ENCODE results near the gene CACUL1.

The CACUL1 gene

GRCh38 chr10:118732245-118733165 is 22.3 kb downstream of the CACUL1 start:
- TF ChIP-seq POLR2A (IDR thresholded peaks at IDR 0.05; ENCODE audit: low read length) (no peak), GATA1 (IDR thresholded peaks at IDR 0.05; ENCODE audit: low read depth, low read length) (no peak)
- DNase-seq = peak; percentile 35 to 41

DNA sequence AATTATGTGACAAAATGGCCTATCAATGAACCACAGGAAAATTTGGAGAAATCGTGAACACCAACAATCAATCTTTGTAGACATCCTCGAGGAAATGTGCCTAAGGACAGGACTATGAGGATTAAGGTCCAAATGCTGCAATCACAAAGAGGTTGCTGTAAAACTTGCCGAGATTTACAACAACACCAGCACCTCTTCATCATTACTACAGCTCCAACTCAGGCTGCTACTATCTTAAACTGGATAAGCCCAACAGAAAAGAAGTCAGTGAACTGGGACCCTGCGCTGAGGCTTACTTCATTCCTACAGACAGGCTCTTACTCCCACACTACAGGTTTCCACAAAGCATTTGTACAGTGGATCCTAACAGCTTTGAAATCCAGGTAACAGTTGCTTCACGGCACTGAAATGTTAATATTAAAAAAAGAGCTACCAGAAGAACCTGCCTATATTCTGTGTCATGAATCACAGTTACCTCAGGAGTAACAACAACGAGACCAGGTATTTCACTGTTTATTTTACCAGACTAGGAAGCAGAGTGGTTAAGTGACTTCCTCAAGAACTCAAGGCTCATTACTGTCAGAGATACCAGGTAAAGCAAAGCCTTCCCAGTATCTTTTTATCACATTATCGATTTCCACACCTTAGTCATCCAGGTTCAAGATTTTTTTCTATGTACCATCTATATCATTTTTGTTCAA is 23.9 kb downstream of the CACUL1 start:
- no peak for DNase-seq
- TF ChIP-seq GATA1 (IDR thresholded peaks at IDR 0.05; ENCODE audit: low read depth, low read length) (no peak), POLR2A (IDR thresholded peaks at IDR 0.05; ENCODE audit: low read length) (no peak)

DNA sequence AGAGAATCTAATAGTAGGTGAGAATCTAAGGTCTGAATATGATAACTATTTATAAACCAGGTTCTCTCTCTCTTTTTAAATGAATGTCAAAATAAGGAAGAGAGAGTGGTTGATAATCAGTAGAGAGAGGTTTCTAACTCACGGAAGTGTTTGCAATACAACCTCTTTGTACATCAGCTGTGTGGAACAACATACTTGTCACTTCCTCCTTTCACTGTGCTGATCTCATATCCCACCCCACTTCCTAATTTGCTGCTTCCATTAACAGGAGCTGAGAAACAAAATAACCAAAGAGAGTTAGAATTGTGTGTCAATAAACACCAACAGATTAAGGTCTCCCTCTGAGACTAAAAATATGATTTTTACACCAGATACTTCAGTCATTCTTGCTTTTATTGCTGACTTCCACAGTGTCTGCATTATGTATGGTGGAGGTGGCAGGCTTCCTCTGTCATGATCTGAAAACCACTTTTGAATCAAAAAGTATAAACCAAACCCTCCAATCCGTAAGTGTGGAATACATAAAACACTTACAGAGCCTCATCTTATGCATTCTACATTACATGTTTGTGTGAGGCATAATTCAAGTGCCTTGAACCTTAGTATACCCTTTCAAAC is 25.0 kb downstream of the CACUL1 start:
- peak in 1 of 2 experiments; percentile 21 for DNase-seq

DNA sequence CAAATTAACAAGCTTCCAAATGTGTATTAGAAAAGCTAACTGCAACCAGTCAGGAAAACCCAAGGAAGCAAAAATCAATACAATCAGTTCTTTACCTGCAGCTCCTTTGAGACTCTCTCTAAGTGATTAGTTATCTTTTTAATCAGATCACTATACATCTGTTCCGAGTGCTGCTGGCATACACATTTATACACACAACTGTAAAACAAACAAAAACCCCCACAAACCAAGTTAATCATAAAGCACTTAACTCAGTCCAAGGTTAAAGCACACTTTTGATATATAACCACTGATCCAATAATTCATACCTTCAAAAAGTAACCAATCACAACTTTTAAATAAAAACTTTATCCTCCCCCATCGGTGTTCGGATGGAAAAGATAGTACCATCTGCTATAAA is 25.6 kb downstream of the CACUL1 start:
- TF ChIP-seq POLR2A (IDR thresholded peaks at IDR 0.05; ENCODE audit: low read length) (no peak), GATA1 (IDR thresholded peaks at IDR 0.05; ENCODE audit: low read depth, low read length) (no peak)
- no peak for DNase-seq

More for the DNA sequence above, 25.0 kb downstream of the CACUL1 start:
- TF ChIP-seq GATA1 (IDR thresholded peaks at IDR 0.05; ENCODE audit: low read depth, low read length) (no peak), POLR2A (IDR thresholded peaks at IDR 0.05; ENCODE audit: low read length) (no peak)

- TF ChIP-seq POLR2A (IDR thresholded peaks at IDR 0.05; ENCODE audit: low read length) = no peak
- no peak for TF ChIP-seq GATA1 (IDR thresholded peaks at IDR 0.05; ENCODE audit: low read depth, low read length)
- no peak for DNase-seq
Observed at GRCh38 chr10:118725886-118726500, 28.8 kb downstream of the CACUL1 start.

DNA sequence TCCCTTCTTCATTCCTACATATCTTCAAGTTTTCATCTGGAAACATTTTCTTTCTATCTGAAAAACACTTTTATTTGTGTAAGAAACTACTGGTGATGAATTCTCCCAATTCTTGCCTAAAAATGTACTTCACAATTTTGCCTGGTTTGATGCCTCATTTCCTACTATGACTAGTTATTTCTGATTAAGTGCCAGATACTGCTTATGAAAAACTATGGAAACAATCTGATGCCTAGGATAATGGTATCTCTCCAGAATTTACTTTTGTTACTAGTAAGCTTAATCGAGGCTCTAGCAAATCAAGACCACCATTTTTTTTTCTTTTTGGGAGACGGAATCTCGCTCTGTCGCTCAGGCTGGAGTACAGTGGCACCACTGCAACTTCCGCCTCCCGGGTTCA is 31.3 kb downstream of the CACUL1 start:
- TF ChIP-seq GATA1 (IDR thresholded peaks at IDR 0.05; ENCODE audit: low read depth, low read length) = no peak
- no peak for TF ChIP-seq POLR2A (IDR thresholded peaks at IDR 0.05; ENCODE audit: low read length)
- no peak for DNase-seq

GRCh38 chr10:118721539-118721876 is 33.3 kb downstream of the CACUL1 start:
- TF ChIP-seq GATA1 (IDR thresholded peaks at IDR 0.05; ENCODE audit: low read depth, low read length) = no peak
- no peak for TF ChIP-seq POLR2A (IDR thresholded peaks at IDR 0.05; ENCODE audit: low read length)

GRCh38 chr10:118720685-118721538 is 33.9 kb downstream of the CACUL1 start:
- DNase-seq = peak; percentile 62 to 81
- no peak for TF ChIP-seq POLR2A (IDR thresholded peaks at IDR 0.05; ENCODE audit: low read length)
- no peak for TF ChIP-seq GATA1 (IDR thresholded peaks at IDR 0.05; ENCODE audit: low read depth, low read length)

More at GRCh38 chr10:118721539-118721876, 33.3 kb downstream of the CACUL1 start:
- no peak for DNase-seq

GRCh38 chr10:118714366-118714765 is 40.4 kb downstream of the CACUL1 start:
- TF ChIP-seq GATA1 (IDR thresholded peaks at IDR 0.05; ENCODE audit: low read depth, low read length) (no peak), POLR2A (IDR thresholded peaks at IDR 0.05; ENCODE audit: low read length) (no peak)
- DNase-seq = no peak

- peak; percentile 30 to 52 for DNase-seq
- TF ChIP-seq GATA1 (IDR thresholded peaks at IDR 0.05; ENCODE audit: low read depth, low read length) (no peak), POLR2A (IDR thresholded peaks at IDR 0.05; ENCODE audit: low read length) (no peak)
Observed at GRCh38 chr10:118712930-118713634, 41.7 kb downstream of the CACUL1 start.

DNA sequence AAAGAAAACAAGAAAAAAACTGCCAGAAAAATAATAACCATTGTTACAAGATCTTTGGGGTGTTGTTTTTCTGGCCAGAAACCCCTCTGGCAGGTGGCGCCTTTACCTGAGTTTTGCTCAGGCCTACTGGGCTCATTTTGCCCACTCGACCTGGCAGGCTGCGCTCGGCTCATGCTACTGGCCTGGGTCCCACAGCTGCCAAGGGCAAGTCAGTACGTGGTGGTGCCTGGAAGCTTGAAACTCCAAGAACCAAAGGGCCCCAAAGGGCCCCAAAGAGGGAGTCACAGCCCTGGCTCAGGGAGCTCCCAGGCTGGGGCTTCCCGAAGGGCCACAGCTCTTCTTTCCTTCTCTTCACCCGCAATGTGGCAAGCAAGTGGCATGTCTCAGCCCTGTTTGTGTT is 42.7 kb downstream of the CACUL1 start:
- DNase-seq = no peak
- TF ChIP-seq POLR2A (IDR thresholded peaks at IDR 0.05; ENCODE audit: low read length) = no peak
- TF ChIP-seq GATA1 (IDR thresholded peaks at IDR 0.05; ENCODE audit: low read depth, low read length) = no peak

DNA sequence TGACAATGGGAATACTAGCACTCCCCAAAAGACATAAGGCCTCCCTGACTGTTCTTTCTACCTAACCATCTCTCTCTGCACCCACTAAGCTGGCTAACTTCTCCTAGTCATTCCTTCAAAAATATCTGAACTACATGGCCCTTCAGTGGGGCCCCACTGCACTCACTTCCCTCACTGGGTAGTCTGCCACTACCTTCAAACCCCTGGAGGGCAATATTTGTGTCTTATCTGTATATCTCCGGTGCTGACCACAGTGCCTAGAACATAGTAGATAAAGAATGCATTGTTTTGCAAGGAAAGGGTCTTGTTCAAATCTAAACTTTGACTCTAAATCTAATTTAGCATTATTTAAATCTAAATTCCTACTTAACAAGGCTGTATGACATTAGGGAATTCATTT is 44.3 kb downstream of the CACUL1 start:
- peak in 1 of 2 experiments; percentile 19 for DNase-seq
- TF ChIP-seq GATA1 (IDR thresholded peaks at IDR 0.05; ENCODE audit: low read depth, low read length) (no peak), POLR2A (IDR thresholded peaks at IDR 0.05; ENCODE audit: low read length) (no peak)

Measured in erythroblast (primary cell).